Keratinocyte (primary cell): Measurements from ENCODE around the gene PTPA. TPM values are rescaled to one million over a fixed set of nuclear protein-coding genes. Genes with fewer than 3 reads are reported as not detected.

ENCODE experiments used
- DNase-seq: peaks from one replicate; pipeline ENCODE4 v3.0.0-alpha.2; 2011; ENCODE audit warnings: low read depth, missing footprints, low spot score
- FAIRE-seq: peaks from 2 replicates; lab custom pipeline; 2011; peaks lifted over from hg19 to GRCh38; lab: Jason Lieb, UNC
- H2AFZ ChIP-seq: 2 replicates; pipeline ENCODE4 v1.6.0; 2012; ENCODE audit warnings: low read length, control low read depth, inconsistent platforms; ENCODE audit not compliant: control insufficient read depth
- H3K27ac ChIP-seq: 2 replicates; pipeline ENCODE4 v1.5.1; 2011; ENCODE audit warnings: low read length; ENCODE audit not compliant: control insufficient read depth, insufficient read depth
- H3K27me3 ChIP-seq: 3 replicates; pipeline ENCODE4 v1.6.0; 2011; ENCODE audit warnings: low read length; ENCODE audit not compliant: control insufficient read depth, insufficient read depth; ENCODE audit errors: extremely low read depth
- H3K36me3 ChIP-seq, 2 experiments: 2 replicates in 1 of 2; 3 replicates in 1 of 2; pipeline ENCODE4 v1.5.1; 2011; ENCODE audit warnings: low read length in 2 of 2, mild to moderate bottlenecking in 1 of 2; ENCODE audit not compliant: control insufficient read depth in 2 of 2, insufficient read depth in 2 of 2; ENCODE audit errors: extremely low read depth in 1 of 2
- H3K4me1 ChIP-seq: 3 replicates; pipeline ENCODE4 v1.5.1; 2011; ENCODE audit warnings: low read length; ENCODE audit not compliant: control insufficient read depth, insufficient read depth; ENCODE audit errors: extremely low read depth
- H3K4me2 ChIP-seq: 3 replicates; pipeline ENCODE4 v1.6.0; 2011; ENCODE audit warnings: low read depth, low read length; ENCODE audit not compliant: control insufficient read depth, insufficient read depth; ENCODE audit errors: extremely low read depth
- H3K4me3 ChIP-seq, 3 experiments: fragments of 200-600 bp in 1 of 3; sonication (generic) in 1 of 3; 2 replicates in 2 of 3; 3 replicates in 1 of 3; pipeline ENCODE4 v1.5.1; 2011 to 2016; ENCODE audit warnings: low read length in 3 of 3, mild to moderate bottlenecking in 3 of 3, control low read depth in 2 of 3, inconsistent platforms in 1 of 3, low read depth in 1 of 3, mixed read lengths in 1 of 3, mixed run types in 1 of 3, moderate library complexity in 1 of 3; ENCODE audit not compliant: control insufficient read depth in 2 of 3, insufficient read depth in 2 of 3; ENCODE audit errors: extremely low read depth in 1 of 3
- H3K79me2 ChIP-seq: 2 replicates; pipeline ENCODE4 v1.6.0; 2012; ENCODE audit warnings: low read length; ENCODE audit not compliant: control insufficient read depth, insufficient read depth
- H3K9ac ChIP-seq: 3 replicates; pipeline ENCODE4 v1.6.0; 2011; ENCODE audit warnings: low read length; ENCODE audit not compliant: control insufficient read depth, insufficient read depth; ENCODE audit errors: extremely low read depth
- H3K9me1 ChIP-seq: 3 replicates; pipeline ENCODE4 v1.6.0; 2011; ENCODE audit warnings: low read length; ENCODE audit not compliant: control insufficient read depth, insufficient read depth; ENCODE audit errors: extremely low read depth
- H3K9me3 ChIP-seq: 2 replicates; pipeline ENCODE4 v1.5.1; 2012; ENCODE audit warnings: low read depth, low read length; ENCODE audit not compliant: control insufficient read depth
- H4K20me1 ChIP-seq: 3 replicates; pipeline ENCODE4 v1.6.0; 2011; ENCODE audit warnings: low read length; ENCODE audit not compliant: control insufficient read depth, insufficient read depth; ENCODE audit errors: extremely low read depth
- CTCF ChIP-seq, 3 experiments: IDR thresholded peaks in 1 of 3; conservative IDR thresholded peaks in 1 of 3; optimal IDR thresholded peaks in 1 of 3; 2 replicates in 2 of 3; 3 replicates in 1 of 3; pipeline versions ENCODE3 to v1.5.1; 2011; ENCODE audit warnings: low read length in 3 of 3, mild to moderate bottlenecking in 3 of 3, moderate library complexity in 2 of 3, control low read depth in 1 of 3, inconsistent platforms in 1 of 3; ENCODE audit not compliant: insufficient read depth in 2 of 3; ENCODE audit errors: extremely low read depth in 1 of 3
- EZH2 ChIP-seq: IDR thresholded peaks from one replicate; pipeline ENCODE4 v1.6.1; 2012; ENCODE audit warnings: inconsistent platforms, mild to moderate bottlenecking, low read length, moderate library complexity
- dilution Hi-C: fragments of 300-500 bp; cut with MboI; formaldehyde crosslinking; loops from one replicate; pipeline ENCODE4 v1.7.0; 2020; ENCODE audit warnings: low sequenced_read_pairs; ENCODE audit not compliant: extremely low pct_ligation_motif_present
- polyA plus RNA-seq, 5 experiments: library from polyadenylated mRNA; depleted of rRNA in 3 of 5; stranded (reverse) in 3 of 5; stranded (forward) in 1 of 5; unstranded in 1 of 5; fragments of >200 nt; gene quantifications; 1 replicate in 1 of 5; 2 replicates in 3 of 5; 3 replicates in 1 of 5; pipeline versions ENCODE4 v1.2.1 to v1.2.3, GENCODE V29; 2011 to 2012; ENCODE audit warnings: missing spikeins in 2 of 5, low read depth in 1 of 5, low replicate concordance in 1 of 5

Gene PTPA
- polyA plus RNA-seq, 1 donor (not counting 4 experiments of a cell fraction or from before 2014, with no cell fraction given): 98.0 TPM

DNA sequence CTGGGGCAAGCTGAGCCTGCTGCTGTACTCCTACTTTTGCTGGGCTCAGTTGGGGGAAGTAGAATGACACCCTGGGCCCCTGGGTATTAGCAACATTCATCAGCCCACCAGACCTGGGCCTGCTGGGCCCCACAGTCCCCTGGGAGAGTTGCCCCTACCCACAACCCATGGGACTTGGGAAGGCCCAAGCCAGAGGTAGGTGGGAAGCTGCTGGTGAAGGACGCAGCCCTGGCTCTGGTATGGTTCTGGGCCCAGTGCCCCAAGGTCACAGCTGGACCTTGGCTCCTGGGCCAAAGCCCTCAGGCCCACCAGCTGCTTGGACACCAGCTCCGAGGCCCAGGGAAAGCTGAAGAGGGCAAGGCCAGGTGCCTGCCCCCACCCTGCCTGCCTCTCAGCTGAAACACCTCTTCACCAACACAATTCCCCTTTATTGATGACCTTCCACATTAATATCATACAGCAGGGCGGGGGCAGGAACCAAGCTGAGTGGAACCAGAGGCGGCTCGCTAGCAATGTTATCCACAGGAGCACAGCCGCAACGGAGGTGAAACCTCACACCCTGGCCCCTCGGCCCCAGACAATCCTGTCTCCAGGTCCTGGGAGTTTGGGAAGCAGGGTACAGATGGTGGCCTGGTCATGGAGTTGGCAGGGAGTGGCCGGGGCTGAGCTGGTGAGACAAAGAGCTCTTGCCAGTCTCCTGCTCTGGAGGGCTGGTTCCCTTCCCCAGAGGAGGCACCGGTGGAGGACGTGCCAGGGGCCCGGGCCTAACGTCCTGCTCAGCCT is 16.6 kb upstream of the PTPA start:
- Histone ChIP-seq H3K4me1 (peaks cover 7% of the 10 kb centered on the region), H3K4me2 (no peak overlapping the region), H3K27me3 (no peaks in the 10 kb centered on the region), H3K9me3 (no peaks in the 10 kb centered on the region), H3K79me2 (no peaks in the 10 kb centered on the region), H3K9ac (no peak overlapping the region), H2AFZ (no peak overlapping the region), H3K36me3 (peaks cover 4 to 6% of the 10 kb centered on the region in 2 experiments), H3K27ac (no peak overlapping the region), H3K4me3 (no peak overlapping the region), H3K9me1 (no peaks in the 10 kb centered on the region), H4K20me1 (no peaks in the 10 kb centered on the region)
- TF ChIP-seq EZH2: no peak
- TF ChIP-seq CTCF (optimal IDR thresholded peaks at IDR 0.05 in 1 of 3, IDR thresholded peaks at IDR 0.05 in 1 of 3, conservative IDR thresholded peaks at IDR 0.05 in 1 of 3; ENCODE audit: extremely low read depth in 1 of 3, insufficient read depth in 2 of 3, low read length in 3 of 3): no peak
- dilution Hi-C loops: no loop called here
- no peak for FAIRE-seq
- DNase-seq: no peak

GRCh38 chr9:129095170-129095667 is 16.0 kb upstream of the PTPA start:
- Histone ChIP-seq H3K27ac (no peak overlapping the region), H3K9me3 (no peaks in the 10 kb centered on the region), H3K4me2 (no peak overlapping the region), H2AFZ (no peak overlapping the region), H3K27me3 (no peaks in the 10 kb centered on the region), H3K36me3 (peaks cover 2 to 4% of the 10 kb centered on the region in 2 experiments), H3K4me3 (no peak overlapping the region), H3K4me1 (peaks cover 7% of the 10 kb centered on the region), H3K9me1 (no peaks in the 10 kb centered on the region), H4K20me1 (no peaks in the 10 kb centered on the region), H3K79me2 (no peaks in the 10 kb centered on the region), H3K9ac (no peak overlapping the region)
- dilution Hi-C loops: no loop called here
- DNase-seq (no peak), FAIRE-seq (no peak)
- TF ChIP-seq CTCF (optimal IDR thresholded peaks at IDR 0.05 in 1 of 3, IDR thresholded peaks at IDR 0.05 in 1 of 3, conservative IDR thresholded peaks at IDR 0.05 in 1 of 3; ENCODE audit: extremely low read depth in 1 of 3, insufficient read depth in 2 of 3, low read length in 3 of 3) (no peak), EZH2 (no peak)
